Measurements from ENCODE around the gene SUGCT.

SUGCT gene

GRCh38 chr7:40883826-40884225 is 749.0 kb downstream of the SUGCT start:
- no peak overlapping the region for H3K4me3 ChIP-seq (ENCODE audit: low read length in 2 of 2)
- no peaks in the 10 kb centered on the region for H3K36me3 ChIP-seq (ENCODE audit: control insufficient read depth in 2 of 2, insufficient read depth in 2 of 2, low read length in 2 of 2)
- peaks cover 3% of the 10 kb centered on the region for H3K4me1 ChIP-seq (ENCODE audit: control insufficient read depth, insufficient read depth, low read length)
- H3K9ac ChIP-seq (ENCODE audit: low read length in 2 of 2) = no peak overlapping the region
- H3K27me3 ChIP-seq (ENCODE audit: control insufficient read depth in 1 of 2, insufficient read depth in 2 of 2, low read length in 2 of 2) = no peaks in the 10 kb centered on the region
- no peak overlapping the region for H3K27ac ChIP-seq (ENCODE audit: low read length)
- H3K9me3 ChIP-seq (ENCODE audit: control insufficient read depth in 2 of 2, low read length in 2 of 2) = no peaks in the 10 kb centered on the region

- H3K27ac ChIP-seq (ENCODE audit: low read length) = no peak overlapping the region
- H3K4me3 ChIP-seq (ENCODE audit: low read length in 2 of 2) = no peak overlapping the region
- H3K36me3 ChIP-seq (ENCODE audit: control insufficient read depth in 2 of 2, insufficient read depth in 2 of 2, low read length in 2 of 2) = no peaks in the 10 kb centered on the region
- no peaks in the 10 kb centered on the region for H3K27me3 ChIP-seq (ENCODE audit: control insufficient read depth in 1 of 2, insufficient read depth in 2 of 2, low read length in 2 of 2)
- H3K4me1 ChIP-seq (ENCODE audit: control insufficient read depth, insufficient read depth, low read length) = peaks cover 3% of the 10 kb centered on the region
- no peak overlapping the region for H3K9ac ChIP-seq (ENCODE audit: low read length in 2 of 2)
- no peaks in the 10 kb centered on the region for H3K9me3 ChIP-seq (ENCODE audit: control insufficient read depth in 2 of 2, low read length in 2 of 2)
Observed at GRCh38 chr7:40884241-40884640, 749.4 kb downstream of the SUGCT start.

- H3K4me1 ChIP-seq (ENCODE audit: control insufficient read depth, insufficient read depth, low read length) = peaks cover 3% of the 10 kb centered on the region
- H3K36me3 ChIP-seq (ENCODE audit: control insufficient read depth in 2 of 2, insufficient read depth in 2 of 2, low read length in 2 of 2) = no peaks in the 10 kb centered on the region
- H3K4me3 ChIP-seq (ENCODE audit: low read length in 2 of 2) = no peak overlapping the region
- no peak overlapping the region for H3K27ac ChIP-seq (ENCODE audit: low read length)
- H3K27me3 ChIP-seq (ENCODE audit: control insufficient read depth in 1 of 2, insufficient read depth in 2 of 2, low read length in 2 of 2) = no peaks in the 10 kb centered on the region
- H3K9ac ChIP-seq (ENCODE audit: low read length in 2 of 2) = no peak overlapping the region
- H3K9me3 ChIP-seq (ENCODE audit: control insufficient read depth in 2 of 2, low read length in 2 of 2) = peaks cover 0 to 3% of the 10 kb centered on the region in 2 donors
Observed at GRCh38 chr7:40885503-40885902, 750.7 kb downstream of the SUGCT start.

- Histone ChIP-seq H3K27me3 (ENCODE audit: control insufficient read depth in 1 of 2, insufficient read depth in 2 of 2, low read length in 2 of 2) (no peaks in the 10 kb centered on the region), H3K36me3 (ENCODE audit: control insufficient read depth in 2 of 2, insufficient read depth in 2 of 2, low read length in 2 of 2) (no peaks in the 10 kb centered on the region), H3K9ac (ENCODE audit: low read length in 2 of 2) (no peak overlapping the region), H3K4me1 (ENCODE audit: control insufficient read depth, insufficient read depth, low read length) (peaks cover 3% of the 10 kb centered on the region), H3K9me3 (ENCODE audit: control insufficient read depth in 2 of 2, low read length in 2 of 2) (peaks cover 0 to 8% of the 10 kb centered on the region in 2 donors), H3K27ac (ENCODE audit: low read length) (no peak overlapping the region), H3K4me3 (ENCODE audit: low read length in 2 of 2) (no peak overlapping the region)
Observed at GRCh38 chr7:40887099-40887498, 752.3 kb downstream of the SUGCT start.

GRCh38 chr7:40888499-40888898 is 753.7 kb downstream of the SUGCT start:
- Histone ChIP-seq H3K27me3 (ENCODE audit: control insufficient read depth in 1 of 2, insufficient read depth in 2 of 2, low read length in 2 of 2) (no peaks in the 10 kb centered on the region), H3K27ac (ENCODE audit: low read length) (no peak overlapping the region), H3K4me1 (ENCODE audit: control insufficient read depth, insufficient read depth, low read length) (peaks cover 3% of the 10 kb centered on the region), H3K4me3 (ENCODE audit: low read length in 2 of 2) (no peak overlapping the region), H3K9ac (ENCODE audit: low read length in 2 of 2) (no peak overlapping the region), H3K9me3 (ENCODE audit: control insufficient read depth in 2 of 2, low read length in 2 of 2) (peaks cover 0 to 8% of the 10 kb centered on the region in 2 donors), H3K36me3 (ENCODE audit: control insufficient read depth in 2 of 2, insufficient read depth in 2 of 2, low read length in 2 of 2) (no peaks in the 10 kb centered on the region)

- no peaks in the 10 kb centered on the region for H3K27me3 ChIP-seq (ENCODE audit: control insufficient read depth in 1 of 2, insufficient read depth in 2 of 2, low read length in 2 of 2)
- H3K4me1 ChIP-seq (ENCODE audit: control insufficient read depth, insufficient read depth, low read length) = peaks cover 3% of the 10 kb centered on the region
- peaks cover 0 to 8% of the 10 kb centered on the region in 2 donors for H3K9me3 ChIP-seq (ENCODE audit: control insufficient read depth in 2 of 2, low read length in 2 of 2)
- H3K36me3 ChIP-seq (ENCODE audit: control insufficient read depth in 2 of 2, insufficient read depth in 2 of 2, low read length in 2 of 2) = no peaks in the 10 kb centered on the region
- no peak overlapping the region for H3K9ac ChIP-seq (ENCODE audit: low read length in 2 of 2)
- H3K27ac ChIP-seq (ENCODE audit: low read length) = no peak overlapping the region
- H3K4me3 ChIP-seq (ENCODE audit: low read length in 2 of 2) = no peak overlapping the region
Observed at GRCh38 chr7:40889099-40889498, 754.3 kb downstream of the SUGCT start.

GRCh38 chr7:40889539-40889938 is 754.7 kb downstream of the SUGCT start:
- Histone ChIP-seq H3K36me3 (ENCODE audit: control insufficient read depth in 2 of 2, insufficient read depth in 2 of 2, low read length in 2 of 2) (no peaks in the 10 kb centered on the region), H3K27me3 (ENCODE audit: control insufficient read depth in 1 of 2, insufficient read depth in 2 of 2, low read length in 2 of 2) (no peaks in the 10 kb centered on the region), H3K4me1 (ENCODE audit: control insufficient read depth, insufficient read depth, low read length) (peaks cover 3% of the 10 kb centered on the region), H3K9me3 (ENCODE audit: control insufficient read depth in 2 of 2, low read length in 2 of 2) (peaks cover 0 to 8% of the 10 kb centered on the region in 2 donors), H3K4me3 (ENCODE audit: low read length in 2 of 2) (no peak overlapping the region), H3K27ac (ENCODE audit: low read length) (no peak overlapping the region), H3K9ac (ENCODE audit: low read length in 2 of 2) (no peak overlapping the region)

GRCh38 chr7:40890088-40890692 is 755.4 kb downstream of the SUGCT start:
- Histone ChIP-seq H3K9ac (ENCODE audit: low read length in 2 of 2) (no peak overlapping the region), H3K27ac (ENCODE audit: low read length) (no peak overlapping the region), H3K27me3 (ENCODE audit: control insufficient read depth in 1 of 2, insufficient read depth in 2 of 2, low read length in 2 of 2) (no peaks in the 10 kb centered on the region), H3K9me3 (ENCODE audit: control insufficient read depth in 2 of 2, low read length in 2 of 2) (peaks cover 0 to 8% of the 10 kb centered on the region in 2 donors), H3K36me3 (ENCODE audit: control insufficient read depth in 2 of 2, insufficient read depth in 2 of 2, low read length in 2 of 2) (no peaks in the 10 kb centered on the region), H3K4me3 (ENCODE audit: low read length in 2 of 2) (no peak overlapping the region), H3K4me1 (ENCODE audit: control insufficient read depth, insufficient read depth, low read length) (peaks cover 3% of the 10 kb centered on the region)

- H3K27me3 ChIP-seq (ENCODE audit: control insufficient read depth in 1 of 2, insufficient read depth in 2 of 2, low read length in 2 of 2) = no peaks in the 10 kb centered on the region
- H3K9me3 ChIP-seq (ENCODE audit: control insufficient read depth in 2 of 2, low read length in 2 of 2) = peaks cover 0 to 8% of the 10 kb centered on the region in 2 donors
- no peak overlapping the region for H3K4me3 ChIP-seq (ENCODE audit: low read length in 2 of 2)
- H3K4me1 ChIP-seq (ENCODE audit: control insufficient read depth, insufficient read depth, low read length) = peaks cover 3% of the 10 kb centered on the region
- no peak overlapping the region for H3K9ac ChIP-seq (ENCODE audit: low read length in 2 of 2)
- no peak overlapping the region for H3K27ac ChIP-seq (ENCODE audit: low read length)
- H3K36me3 ChIP-seq (ENCODE audit: control insufficient read depth in 2 of 2, insufficient read depth in 2 of 2, low read length in 2 of 2) = no peaks in the 10 kb centered on the region
Observed at GRCh38 chr7:40891232-40891631, 756.4 kb downstream of the SUGCT start.

- Histone ChIP-seq H3K4me3 (ENCODE audit: low read length in 2 of 2) (no peak overlapping the region), H3K36me3 (ENCODE audit: control insufficient read depth in 2 of 2, insufficient read depth in 2 of 2, low read length in 2 of 2) (no peaks in the 10 kb centered on the region), H3K4me1 (ENCODE audit: control insufficient read depth, insufficient read depth, low read length) (no peaks in the 10 kb centered on the region), H3K9me3 (ENCODE audit: control insufficient read depth in 2 of 2, low read length in 2 of 2) (peaks cover 0 to 8% of the 10 kb centered on the region in 2 donors), H3K27me3 (ENCODE audit: control insufficient read depth in 1 of 2, insufficient read depth in 2 of 2, low read length in 2 of 2) (no peaks in the 10 kb centered on the region), H3K9ac (ENCODE audit: low read length in 2 of 2) (no peak overlapping the region), H3K27ac (ENCODE audit: low read length) (no peak overlapping the region)
Observed at GRCh38 chr7:40899151-40899550, 764.3 kb downstream of the SUGCT start.

GRCh38 chr7:40899636-40900507 is 765.1 kb downstream of the SUGCT start:
- H3K9ac ChIP-seq (ENCODE audit: low read length in 2 of 2) = no peak overlapping the region
- H3K27me3 ChIP-seq (ENCODE audit: control insufficient read depth in 1 of 2, insufficient read depth in 2 of 2, low read length in 2 of 2) = no peaks in the 10 kb centered on the region
- no peak overlapping the region for H3K27ac ChIP-seq (ENCODE audit: low read length)
- no peak overlapping the region for H3K4me3 ChIP-seq (ENCODE audit: low read length in 2 of 2)
- no peaks in the 10 kb centered on the region for H3K36me3 ChIP-seq (ENCODE audit: control insufficient read depth in 2 of 2, insufficient read depth in 2 of 2, low read length in 2 of 2)
- no peaks in the 10 kb centered on the region for H3K4me1 ChIP-seq (ENCODE audit: control insufficient read depth, insufficient read depth, low read length)
- H3K9me3 ChIP-seq (ENCODE audit: control insufficient read depth in 2 of 2, low read length in 2 of 2) = peaks cover 0 to 8% of the 10 kb centered on the region in 2 donors
